GM21390 (cell line): Measurements from ENCODE around the gene PTPRT.
"Not testable (repeated sequence)": the region's sequence is repeated elsewhere in the genome, so short reads cannot be mapped to it uniquely, and the experiment has no call there.

Source experiments
- ATAC-seq: cut with Tn5 transposase; IDR thresholded peaks from one replicate; pipeline ENCODE4 v1.9.1; 2021; ENCODE audit not compliant: unreplicated experiment

PTPRT gene

GRCh38 chr20:42920776-42921175, 268.9 kb downstream of the PTPRT start:
- ATAC-seq, result no peak

DNA sequence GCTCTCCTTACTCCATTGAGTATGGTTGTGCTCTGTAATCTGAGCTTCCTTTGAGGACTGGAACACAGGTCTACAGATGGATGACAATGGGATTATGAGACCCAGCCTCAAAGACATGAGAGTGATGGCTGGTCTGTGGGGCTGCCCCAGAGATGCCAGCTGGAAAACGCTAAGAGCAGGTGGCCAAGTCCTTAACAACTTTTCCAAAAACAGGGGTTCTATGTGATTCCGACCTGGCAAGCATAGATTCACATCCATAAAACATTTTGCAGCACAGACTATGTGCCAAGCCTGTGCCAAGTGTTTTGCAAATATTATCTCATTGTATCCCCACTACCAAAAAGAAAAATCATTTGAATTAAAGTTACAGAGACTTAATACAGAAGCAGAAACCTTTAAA, 270.4 kb downstream of the PTPRT start:
- ATAC-seq, result no peak

- ATAC-seq, result no peak
Observed at GRCh38 chr20:42915081-42915480, 274.6 kb downstream of the PTPRT start.

DNA sequence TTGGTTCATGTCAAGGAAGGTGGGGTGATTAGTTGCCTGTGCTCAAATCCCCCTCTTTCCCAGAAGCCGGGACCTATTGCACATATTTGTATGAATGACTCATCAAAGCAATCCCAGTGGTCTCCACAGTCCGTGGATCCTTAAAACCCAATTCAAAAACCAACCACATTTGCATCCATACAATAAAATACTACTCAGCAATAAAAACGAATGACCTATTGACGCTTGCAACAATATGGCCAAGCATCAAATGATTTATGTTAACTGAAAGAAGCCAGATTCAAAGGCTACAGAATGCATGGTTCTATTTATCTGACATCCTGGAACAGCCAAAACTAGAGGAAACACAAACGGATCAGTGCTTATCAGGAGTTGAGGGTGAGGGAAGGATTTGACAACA, 275.4 kb downstream of the PTPRT start:
- no peak for ATAC-seq

GRCh38 chr20:42910808-42911207, 278.9 kb downstream of the PTPRT start:
- not testable (repeated sequence) for ATAC-seq

DNA sequence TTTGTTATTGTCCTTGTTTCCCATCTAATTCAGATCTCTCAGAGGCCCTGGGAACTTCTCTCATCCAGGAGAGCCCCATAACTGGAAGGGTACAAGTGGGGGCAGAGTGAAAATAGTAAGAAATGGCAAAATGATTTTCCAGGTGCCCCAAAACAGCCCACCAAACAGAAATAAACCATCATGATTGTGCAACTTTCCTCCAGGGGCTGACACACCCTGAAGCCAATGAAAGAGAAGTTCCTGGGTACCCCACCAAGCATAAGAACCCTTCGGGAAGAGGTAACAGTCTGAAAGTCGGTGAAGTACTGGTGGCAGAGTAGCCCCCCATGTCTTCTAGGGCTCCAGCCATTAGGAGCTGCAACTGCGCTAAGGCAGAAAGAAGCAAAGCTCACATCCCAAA, 282.0 kb downstream of the PTPRT start:
- ATAC-seq, result no peak

- no peak for ATAC-seq
Observed at GRCh38 chr20:42906120-42906519, 283.6 kb downstream of the PTPRT start.

DNA sequence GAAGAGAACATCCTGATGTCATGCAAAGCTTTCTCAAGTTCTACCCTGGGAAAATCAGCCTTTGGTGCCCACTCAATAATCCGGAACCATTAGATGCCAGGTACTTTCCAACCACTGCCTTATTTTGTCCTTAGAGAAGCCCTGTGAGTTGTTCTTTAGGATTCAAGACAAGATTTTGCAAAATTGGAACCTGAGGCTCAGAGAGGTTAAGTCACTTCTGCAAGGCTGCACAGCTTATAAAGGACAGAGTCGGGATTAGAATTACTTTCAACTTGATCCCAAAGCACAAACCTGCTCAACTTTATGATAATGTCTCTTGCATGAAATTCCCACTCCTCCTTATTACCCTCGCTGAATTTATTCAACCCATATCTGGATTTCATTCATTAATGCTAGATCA, 287.2 kb downstream of the PTPRT start:
- ATAC-seq, result no peak

DNA sequence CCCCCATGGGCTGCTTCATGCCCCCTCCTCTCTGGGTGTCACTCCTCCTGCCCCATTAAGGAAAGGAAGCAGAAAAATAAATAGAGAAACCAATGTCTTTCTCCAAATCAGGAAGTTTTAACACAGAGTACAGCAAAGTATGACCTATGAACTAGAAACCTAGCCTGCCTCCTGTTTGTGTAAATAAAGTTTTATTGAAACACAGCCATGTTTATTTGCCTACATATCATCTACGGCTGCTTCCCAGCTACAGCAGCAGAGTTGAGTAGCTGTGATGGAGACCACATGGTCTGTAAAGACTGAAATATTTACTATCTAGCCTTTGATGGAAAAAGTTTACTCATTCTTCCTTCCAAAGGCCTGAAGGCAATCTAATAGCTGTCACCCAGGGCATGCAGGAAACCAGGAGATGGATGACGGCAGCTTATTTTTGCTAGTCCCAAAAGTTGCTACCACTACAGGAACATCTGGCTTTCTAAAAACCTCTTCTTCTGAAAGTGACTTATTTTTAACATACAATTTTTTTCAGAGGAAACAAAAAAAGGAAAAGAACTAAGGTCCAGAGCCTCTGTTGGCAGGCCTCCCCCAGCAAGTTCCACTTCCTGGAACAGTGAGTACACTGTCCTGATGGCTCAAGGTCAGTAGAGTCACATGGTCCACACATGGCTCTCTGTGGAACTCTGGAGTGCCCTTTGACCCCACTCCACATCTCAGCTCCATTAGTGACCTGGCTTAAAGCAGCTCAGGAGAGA, 287.8 kb downstream of the PTPRT start:
- ATAC-seq, result no peak

- ATAC-seq, result not testable (repeated sequence)
Observed at GRCh38 chr20:42900764-42901163, 288.9 kb downstream of the PTPRT start.

GRCh38 chr20:42895020-42895419, 294.7 kb downstream of the PTPRT start:
- ATAC-seq, result no peak

DNA sequence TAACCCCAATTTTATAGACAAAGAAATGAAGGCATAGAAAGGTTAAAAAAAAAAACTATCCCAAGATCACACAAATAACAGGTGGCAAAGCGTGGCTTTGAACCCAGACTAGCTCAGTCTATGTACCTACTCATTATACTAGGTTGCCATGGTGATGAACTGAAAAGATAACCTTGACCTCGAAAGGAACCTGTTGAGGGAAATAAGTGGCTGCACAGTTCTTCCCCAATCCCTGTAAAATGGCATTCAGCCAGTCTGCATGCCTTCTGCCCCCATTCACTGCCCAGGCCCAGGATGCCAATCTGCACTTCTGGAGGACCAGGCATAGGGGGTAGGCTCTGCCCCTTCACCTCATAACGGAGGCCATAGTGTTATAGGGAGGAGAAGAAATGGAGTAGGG, 295.2 kb downstream of the PTPRT start:
- ATAC-seq, result no peak

DNA sequence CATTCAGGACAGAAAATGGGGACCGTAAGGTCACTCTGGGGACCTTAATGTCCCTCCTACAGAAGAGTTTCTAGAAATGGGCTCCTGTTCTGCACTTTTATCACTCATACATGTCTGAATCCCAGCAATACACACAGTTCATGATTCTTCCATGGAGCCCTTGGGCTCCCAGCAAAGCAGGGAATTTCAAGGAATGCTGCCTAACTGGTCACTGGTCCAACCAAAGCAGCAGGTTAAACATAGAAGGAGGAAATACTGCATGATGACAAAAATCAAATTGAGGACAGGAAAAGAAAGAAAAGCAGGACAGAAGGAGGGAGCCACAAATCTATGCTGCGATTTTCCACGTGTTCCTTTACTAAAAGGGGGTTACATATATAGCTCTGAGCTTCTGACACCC, 300.2 kb downstream of the PTPRT start:
- ATAC-seq, result no peak

DNA sequence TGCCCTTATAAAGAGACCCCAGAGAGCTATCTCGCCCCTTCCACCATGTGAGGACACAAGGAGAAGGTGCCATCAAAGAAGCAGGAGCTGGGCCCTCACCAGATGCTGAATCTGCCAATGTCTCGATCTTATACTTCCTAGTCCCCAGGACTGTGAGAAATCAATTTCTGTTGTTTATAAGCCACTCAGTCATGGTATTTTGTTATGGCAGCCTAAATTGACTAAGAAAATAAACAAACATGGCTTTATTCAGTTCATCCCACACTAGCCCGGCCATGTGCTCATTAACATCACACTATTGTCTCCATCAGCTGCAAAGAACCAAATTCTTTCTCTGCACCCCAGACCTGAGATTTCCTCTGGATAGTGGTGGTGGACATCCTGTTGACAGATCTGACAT, 302.4 kb downstream of the PTPRT start:
- no peak for ATAC-seq

- no peak for ATAC-seq
Observed at GRCh38 chr20:42886801-42887200, 302.9 kb downstream of the PTPRT start.

GRCh38 chr20:42886046-42886445, 303.7 kb downstream of the PTPRT start:
- no peak for ATAC-seq

DNA sequence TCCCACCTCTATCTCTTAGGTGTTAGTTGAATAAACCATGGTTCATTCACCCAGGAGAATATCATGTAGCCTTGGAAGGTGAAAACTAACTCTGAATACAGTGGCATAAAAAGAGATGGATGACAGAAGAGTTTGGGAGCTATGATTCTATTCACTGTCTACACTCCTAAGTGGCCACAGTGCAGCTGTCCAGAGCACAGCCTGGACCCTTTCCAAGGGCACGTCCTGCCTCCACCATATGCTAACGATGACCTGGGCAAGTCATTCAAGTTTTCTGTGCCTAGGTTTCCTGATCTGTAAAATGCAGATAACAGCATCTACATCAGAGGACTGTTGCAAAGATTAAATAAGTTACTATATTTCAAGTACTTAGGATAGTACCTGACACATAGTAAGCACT, 314.1 kb downstream of the PTPRT start:
- ATAC-seq, result no peak

DNA sequence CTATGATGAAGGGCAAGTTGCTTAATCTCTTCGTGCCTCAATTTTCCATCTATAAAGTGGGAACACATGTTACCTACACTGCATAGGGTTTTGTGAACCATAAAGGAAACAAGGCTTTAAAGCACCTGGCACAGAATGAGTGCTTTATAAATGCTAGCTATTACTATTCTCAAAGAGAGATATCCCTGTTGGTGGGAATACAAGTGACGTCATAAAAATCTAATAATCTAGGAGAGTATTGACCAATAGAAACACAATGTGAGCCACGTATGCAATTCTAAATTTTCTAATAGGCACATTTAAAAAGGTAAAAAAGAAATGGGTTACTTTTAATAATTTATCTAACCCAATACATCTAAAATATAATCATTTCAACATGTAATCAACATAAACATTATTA, 316.4 kb downstream of the PTPRT start:
- ATAC-seq, result no peak

- ATAC-seq, result no peak
Observed at GRCh38 chr20:42864116-42864515, 325.6 kb downstream of the PTPRT start.

DNA sequence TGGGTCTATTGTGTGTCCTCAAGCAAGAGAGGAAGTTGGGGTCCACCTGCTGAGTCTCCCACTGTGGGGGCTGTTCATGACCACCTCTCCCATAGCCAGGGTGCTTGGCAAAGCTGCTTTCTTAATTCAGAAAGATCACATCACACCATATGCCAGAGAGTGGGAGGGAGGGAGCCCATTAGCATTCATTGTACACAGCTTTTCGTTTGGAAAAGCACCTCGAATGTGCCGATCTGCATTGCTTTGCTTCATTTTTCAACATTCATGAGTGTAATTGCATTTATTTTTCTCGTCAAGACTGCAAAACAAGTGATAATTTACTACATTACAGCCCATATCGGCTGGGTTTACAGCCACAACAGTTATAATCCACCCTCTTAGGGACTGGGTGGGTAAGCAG, 327.3 kb downstream of the PTPRT start:
- no peak for ATAC-seq

DNA sequence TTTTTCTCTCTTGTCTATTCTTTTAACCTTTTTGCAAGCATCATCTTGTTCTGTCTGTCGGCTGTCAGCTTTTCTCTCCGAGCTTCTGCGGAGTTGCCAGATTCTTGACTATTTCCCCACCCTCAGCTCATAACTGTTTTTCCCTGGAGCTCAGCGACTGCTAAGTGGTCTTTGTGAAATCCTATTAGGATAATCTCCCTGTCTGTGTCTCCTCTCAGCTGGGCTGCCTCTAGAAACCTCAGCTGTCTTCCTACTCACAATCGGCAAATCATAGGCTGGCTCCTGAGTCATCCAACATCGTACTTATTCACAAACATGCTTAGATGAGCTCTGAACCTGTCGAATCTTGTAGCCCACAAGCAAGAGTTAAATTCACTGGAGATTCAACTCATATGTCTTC, 332.3 kb downstream of the PTPRT start:
- ATAC-seq, result no peak

- no peak for ATAC-seq
Observed at GRCh38 chr20:42855896-42856295, 333.8 kb downstream of the PTPRT start.

GRCh38 chr20:42852691-42853090, 337.0 kb downstream of the PTPRT start:
- no peak for ATAC-seq
